ENCODE data around the gene MED12L.

GRCh38 chr3:151460228-151460627 is 374.8 kb downstream of the MED12L start:
- TF ChIP-seq CTCF (conservative IDR thresholded peaks at IDR 0.05; ENCODE audit: low read length) (no peak), EZH2phosphoT487 (IDR thresholded peaks at IDR 0.05; ENCODE audit: borderline replicate concordance) (no peak)

Data from Loucy (cell line).